Caco-2 (cell line): ENCODE measurements around the gene UNC45A. TPM values are rescaled to one million over a fixed set of nuclear protein-coding genes. Genes with fewer than 3 reads are reported as not detected.

Experiments used
- BruUV-seq: library from RNA; stranded (reverse); fragments of 400-500 nt; replicated peaks from 2 replicates; lab custom pipeline; 2021; lab: Mats Ljungman, UMichigan
- CTCF ChIA-PET: fragments of 300-600 bp; sonication (Branson Sonifier 250); formaldehyde crosslinking; loops from one replicate; lab custom pipeline; 2022; ENCODE audit warnings: antibody characterized with exemption; lab: Charles Lee
- POLR2A ChIA-PET: fragments of 300-600 bp; sonication (Branson Sonifier 250); formaldehyde crosslinking; loops from one replicate; lab custom pipeline; 2022; ENCODE audit warnings: antibody characterized with exemption; lab: Charles Lee
- DNase-seq, 2 experiments: peaks; one replicate each; pipeline versions ENCODE4 v3.0.0 to v3.0.0-alpha.2; 2020 to 2022
- H3K27me3 ChIP-seq: replicated peaks from 2 replicates; pipeline ENCODE4 v1.6.0; 2011; ENCODE audit warnings: low read length; ENCODE audit not compliant: control insufficient read depth, insufficient read depth
- H3K36me3 ChIP-seq: 2 replicates; pipeline ENCODE4 v1.5.1; 2011; ENCODE audit warnings: low read length; ENCODE audit not compliant: control insufficient read depth, insufficient read depth
- H3K4me1 ChIP-seq: fragments of 250-450 bp; sonication (Bioruptor Pico); 2 replicates; pipeline ENCODE4 v1.5.1; 2020; ENCODE audit warnings: mild to moderate bottlenecking
- H3K4me3 ChIP-seq: 2 replicates; pipeline ENCODE4 v1.5.1; 2011; ENCODE audit warnings: low read depth, mild to moderate bottlenecking, control low read depth, low read length
- H3K9me3 ChIP-seq: fragments of 250-450 bp; sonication (Bioruptor Pico); 2 replicates; pipeline ENCODE4 v1.5.1; 2020; ENCODE audit warnings: mild to moderate bottlenecking, moderate library complexity
- H3K27ac Mint-ChIP-seq: one replicate; pipeline ENCODE4 v1.8.0; 2022; ENCODE audit warnings: mixed read lengths; ENCODE audit not compliant: unreplicated experiment
- H3K27me3 Mint-ChIP-seq: one replicate; pipeline ENCODE4 v1.8.0; 2022; ENCODE audit warnings: mixed read lengths; ENCODE audit not compliant: insufficient read depth, unreplicated experiment
- H3K36me3 Mint-ChIP-seq: one replicate; pipeline ENCODE4 v1.8.0; 2022; ENCODE audit warnings: mild to moderate bottlenecking, mixed read lengths; ENCODE audit not compliant: insufficient read depth, unreplicated experiment
- H3K4me1 Mint-ChIP-seq: one replicate; pipeline ENCODE4 v1.8.0; 2022; ENCODE audit warnings: low read depth, mixed read lengths; ENCODE audit not compliant: unreplicated experiment
- H3K4me3 Mint-ChIP-seq: one replicate; pipeline ENCODE4 v1.8.0; 2022; ENCODE audit warnings: mild to moderate bottlenecking, moderate library complexity, mixed read lengths; ENCODE audit not compliant: unreplicated experiment
- H3K9me3 Mint-ChIP-seq: one replicate; pipeline ENCODE4 v1.8.0; 2022; ENCODE audit warnings: mixed read lengths; ENCODE audit not compliant: unreplicated experiment
- CTCF ChIP-seq, 2 experiments: fragments of 200-600 bp in 1 of 2; IDR thresholded peaks; 1 replicate in 1 of 2; 2 replicates in 1 of 2; pipeline versions ENCODE4 v1.5.1 to v1.8.0; 2011 to 2022; ENCODE audit warnings: antibody characterized with exemption in 1 of 2, control low read depth in 1 of 2, inconsistent platforms in 1 of 2, low read depth in 1 of 2, low read length in 1 of 2, mild to moderate bottlenecking in 1 of 2, moderate library complexity in 1 of 2; ENCODE audit not compliant: insufficient read depth in 1 of 2, severe bottlenecking in 1 of 2, unreplicated experiment in 1 of 2
- intact Hi-C: fragments of 100-400 bp; cut with micrococcal nuclease; formaldehyde crosslinking; loops from one replicate; pipeline ENCODE4 v1.10.0; 2022; ENCODE audit not compliant: unreplicated experiment
- total RNA-seq: library from RNA; stranded (reverse); gene quantifications from 2 replicates; pipeline ENCODE4 v1.2.3, GENCODE V29; 2022

UNC45A gene
- total RNA-seq, 1 experiment from 2014 or later: 62.6 TPM

GRCh38 chr15:90912770-90913075 lies 22.4 kb upstream of the UNC45A start:
- Histone ChIP-seq H3K36me3 (no peaks in the 10 kb centered on the region), H3K9me3 (no peaks in the 10 kb centered on the region), H3K27me3 (no peaks in the 10 kb centered on the region), H3K4me1 (no peaks in the 10 kb centered on the region), H3K4me3 (no peak overlapping the region)
- no peak for TF ChIP-seq CTCF (IDR thresholded peaks at IDR 0.05; ENCODE audit: insufficient read depth in 1 of 2, low read depth in 1 of 2, low read length in 1 of 2, severe bottlenecking in 1 of 2, unreplicated experiment in 1 of 2)
- Mint-ChIP-seq H3K27me3 (no peaks in the 10 kb centered on the region), H3K9me3 (no peaks in the 10 kb centered on the region), H3K36me3 (peaks cover 21% of the 10 kb centered on the region), H3K27ac (no peak overlapping the region), H3K4me1 (no peaks in the 10 kb centered on the region), H3K4me3 (no peak overlapping the region)
- intact Hi-C loops: no loop called here
- ChIA-PET CTCF (no interaction called here), POLR2A (no interaction called here)
- DNase-seq: no peak
- no TSS peak for BruUV-seq

GRCh38 chr15:90913398-90913944 lies 21.6 kb upstream of the UNC45A start:
- no peaks in the 10 kb centered on the region for H3K36me3 ChIP-seq
- no peaks in the 10 kb centered on the region for H3K9me3 Mint-ChIP-seq
- no peak for TF ChIP-seq CTCF (IDR thresholded peaks at IDR 0.05; ENCODE audit: insufficient read depth in 1 of 2, low read depth in 1 of 2, low read length in 1 of 2, severe bottlenecking in 1 of 2, unreplicated experiment in 1 of 2)
- H3K27me3 ChIP-seq: no peaks in the 10 kb centered on the region
- no peak overlapping the region for H3K4me3 ChIP-seq
- no peaks in the 10 kb centered on the region for H3K4me1 ChIP-seq
- no peaks in the 10 kb centered on the region for H3K9me3 ChIP-seq
- H3K27ac Mint-ChIP-seq: no peak overlapping the region
- BruUV-seq: no TSS peak
- POLR2A ChIA-PET: no interaction called here
- CTCF ChIA-PET: interaction anchor here (0.6 kb wide), 1 partner anchor 19 kb away, joined by 3 read pairs; no protein-coding TSS in a partner anchor
- no peak overlapping the region for H3K4me3 Mint-ChIP-seq
- H3K4me1 Mint-ChIP-seq: no peaks in the 10 kb centered on the region
- no peaks in the 10 kb centered on the region for H3K27me3 Mint-ChIP-seq
- peaks cover 21% of the 10 kb centered on the region for H3K36me3 Mint-ChIP-seq
- no peak for DNase-seq
- intact Hi-C loops: no loop called here

GRCh38 chr15:90914305-90915080 lies 20.6 kb upstream of the UNC45A start:
- CTCF ChIA-PET: no interaction called here
- POLR2A ChIA-PET: no interaction called here
- H3K36me3 Mint-ChIP-seq: peaks cover 21% of the 10 kb centered on the region
- no peak overlapping the region for H3K4me3 Mint-ChIP-seq
- no peaks in the 10 kb centered on the region for H3K9me3 Mint-ChIP-seq
- no peaks in the 10 kb centered on the region for H3K27me3 ChIP-seq
- H3K36me3 ChIP-seq: no peaks in the 10 kb centered on the region
- no peaks in the 10 kb centered on the region for H3K4me1 ChIP-seq
- no TSS peak for BruUV-seq
- H3K4me3 ChIP-seq: no peak overlapping the region
- no peaks in the 10 kb centered on the region for H3K9me3 ChIP-seq
- H3K4me1 Mint-ChIP-seq: no peaks in the 10 kb centered on the region
- no peak overlapping the region for H3K27ac Mint-ChIP-seq
- DNase-seq: no peak
- TF ChIP-seq CTCF (IDR thresholded peaks at IDR 0.05; ENCODE audit: insufficient read depth in 1 of 2, low read depth in 1 of 2, low read length in 1 of 2, severe bottlenecking in 1 of 2, unreplicated experiment in 1 of 2): no peak
- no peaks in the 10 kb centered on the region for H3K27me3 Mint-ChIP-seq
- intact Hi-C loops: no loop called here
